Measurements from ENCODE around the gene SKA1. TPM values are rescaled to one million over a fixed set of nuclear protein-coding genes. Genes with fewer than 3 reads are reported as not detected.

Gene SKA1
- total RNA-seq, 1 experiment from 2014 or later, result 20.6 TPM

DNA sequence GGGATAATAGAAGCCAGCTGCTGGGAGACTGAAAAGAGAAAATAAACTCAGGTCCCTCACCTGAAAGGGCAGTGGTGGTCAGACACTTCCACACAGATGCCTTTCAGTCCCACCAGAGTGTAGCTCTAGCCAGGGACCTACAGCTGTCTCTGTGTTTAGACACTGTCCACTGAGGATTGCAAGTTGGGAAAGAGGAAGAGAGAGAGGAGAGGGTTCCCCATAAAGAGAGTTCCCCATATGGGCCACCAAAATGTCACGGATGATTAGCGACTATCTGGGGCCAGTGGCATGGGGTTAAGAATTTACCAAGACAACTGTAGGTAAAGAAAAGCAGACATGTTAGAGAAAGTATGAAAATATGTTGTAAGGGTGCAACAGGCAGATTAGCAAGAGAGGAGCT lies 36.7 kb upstream of the SKA1 start:
- H3K18ac ChIP-seq (ENCODE audit: insufficient read length, low read depth, low read length), result no peak overlapping the region

More for the DNA sequence above, 36.7 kb upstream of the SKA1 start:
- H3K27ac ChIP-seq (ENCODE audit: insufficient read length, low read depth, low read length), result no peak overlapping the region
- no peaks in the 10 kb centered on the region for H3K4me1 ChIP-seq (ENCODE audit: insufficient read depth, low read length)
- Mint-ChIP-seq H3K36me3 (ENCODE audit: insufficient read depth in 1 of 3, low read depth in 3 of 3) (no peaks in the 10 kb centered on the region), H3K27ac (peak overlapping the region in 1 of 3 experiments; percentile 7; a peak in 2 of 7 replicates), H3K4me1 (peaks cover 8 to 20% of the 10 kb centered on the region in 2 experiments; a peak in 3 of 4 replicates), H3K9me3 (no peaks in the 10 kb centered on the region; a peak in 1 of 5 replicates), H3K27me3 (ENCODE audit: low read depth) (no peaks in the 10 kb centered on the region; the same call in 1 of the 2 replicates), H3K4me3 (no peak overlapping the region)
- no peak overlapping the region for H4K5ac ChIP-seq (ENCODE audit: insufficient read length, low read depth, low read length)
- no peak overlapping the region for H2AK5ac ChIP-seq (ENCODE audit: insufficient read length, low read length)
- no peak overlapping the region for H3K56ac ChIP-seq (ENCODE audit: insufficient read length, low read depth, low read length)
- no peaks in the 10 kb centered on the region for H3K79me1 ChIP-seq (ENCODE audit: insufficient read depth, low read depth, low read length, poor library complexity, severe bottlenecking)
- H2BK5ac ChIP-seq (ENCODE audit: insufficient read length, low read length), result no peak overlapping the region
- H4K8ac ChIP-seq (replicated peaks; ENCODE audit: insufficient read length, low read depth, low read length), result no peak overlapping the region
- no peak overlapping the region for H2AFZ ChIP-seq (ENCODE audit: low read length)
- H3K4ac ChIP-seq (ENCODE audit: low read depth, low read length), result no peak overlapping the region
- H3K14ac ChIP-seq (ENCODE audit: insufficient read depth, low read length), result no peak overlapping the region
- H3K23me2 ChIP-seq (ENCODE audit: insufficient read length, low read depth, low read length, poor library complexity, severe bottlenecking), result no peaks in the 10 kb centered on the region
- no peak overlapping the region for H3T11ph ChIP-seq (ENCODE audit: low read length)
- no CpG with 5 or more reads among the region's 2 CpGs for WGBS (ENCODE audit: extremely low coverage, insufficient read length, low lambda C conversion rate)
- no peak overlapping the region for H2BK12ac ChIP-seq (ENCODE audit: insufficient read length, low read depth, low read length)
- no peak overlapping the region for H3K23ac ChIP-seq (ENCODE audit: insufficient read length, low read depth, low read length)
- no peaks in the 10 kb centered on the region for H4K20me1 ChIP-seq (ENCODE audit: control insufficient read depth, insufficient read depth, insufficient read length)
- H3K79me2 ChIP-seq (ENCODE audit: insufficient read depth, low read length), result no peaks in the 10 kb centered on the region
- H2BK15ac ChIP-seq (ENCODE audit: low read depth, low read length), result no peak overlapping the region
- no peak overlapping the region for H2BK120ac ChIP-seq (ENCODE audit: low read depth, low read length, poor library complexity, severe bottlenecking)
- H3K9ac ChIP-seq (ENCODE audit: extremely low read depth, insufficient read length, low read length), result no peak overlapping the region
- H3K4me2 ChIP-seq (ENCODE audit: insufficient read depth, insufficient read length, low read length), result no peak overlapping the region
- H3K9me3 ChIP-seq (ENCODE audit: control insufficient read depth, low read depth, low read length), result no peaks in the 10 kb centered on the region
- no peak overlapping the region for H2BK20ac ChIP-seq (ENCODE audit: low read depth, low read length, poor library complexity, severe bottlenecking)
- no peaks in the 10 kb centered on the region for H3K27me3 ChIP-seq (ENCODE audit: insufficient read depth, low read length)
- TF ChIP-seq, protein P1, sequence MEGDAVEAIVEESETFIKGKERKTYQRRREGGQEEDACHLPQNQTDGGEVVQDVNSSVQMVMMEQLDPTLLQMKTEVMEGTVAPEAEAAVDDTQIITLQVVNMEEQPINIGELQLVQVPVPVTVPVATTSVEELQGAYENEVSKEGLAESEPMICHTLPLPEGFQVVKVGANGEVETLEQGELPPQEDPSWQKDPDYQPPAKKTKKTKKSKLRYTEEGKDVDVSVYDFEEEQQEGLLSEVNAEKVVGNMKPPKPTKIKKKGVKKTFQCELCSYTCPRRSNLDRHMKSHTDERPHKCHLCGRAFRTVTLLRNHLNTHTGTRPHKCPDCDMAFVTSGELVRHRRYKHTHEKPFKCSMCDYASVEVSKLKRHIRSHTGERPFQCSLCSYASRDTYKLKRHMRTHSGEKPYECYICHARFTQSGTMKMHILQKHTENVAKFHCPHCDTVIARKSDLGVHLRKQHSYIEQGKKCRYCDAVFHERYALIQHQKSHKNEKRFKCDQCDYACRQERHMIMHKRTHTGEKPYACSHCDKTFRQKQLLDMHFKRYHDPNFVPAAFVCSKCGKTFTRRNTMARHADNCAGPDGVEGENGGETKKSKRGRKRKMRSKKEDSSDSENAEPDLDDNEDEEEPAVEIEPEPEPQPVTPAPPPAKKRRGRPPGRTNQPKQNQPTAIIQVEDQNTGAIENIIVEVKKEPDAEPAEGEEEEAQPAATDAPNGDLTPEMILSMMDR (conservative IDR thresholded peaks at IDR 0.05), result no peak
- no peak overlapping the region for H4K91ac ChIP-seq (ENCODE audit: insufficient read length, low read depth, low read length)
- DNase-seq, result no peak
